H9 (cell line): Measurements from ENCODE around the gene MSL3B.

Experiments
- DNase-seq: peaks from one replicate; pipeline ENCODE4 v3.0.0-alpha.2; 2017
- H2AFZ ChIP-seq: one replicate; pipeline ENCODE4 v1.6.1; 2013; ENCODE audit warnings: mild to moderate bottlenecking, low read length, control low read depth, moderate library complexity
- H2AK5ac ChIP-seq: 2 replicates; pipeline ENCODE4 v1.6.1; 2013; ENCODE audit warnings: low read length, control low read depth, mixed read lengths; ENCODE audit not compliant: insufficient read length
- H2BK120ac ChIP-seq: one replicate; pipeline ENCODE4 v1.6.1; 2013; ENCODE audit warnings: low read depth, mild to moderate bottlenecking, low read length, control low read depth, inconsistent platforms; ENCODE audit not compliant: poor library complexity, severe bottlenecking
- H2BK12ac ChIP-seq: 2 replicates; pipeline ENCODE4 v1.6.1; 2013; ENCODE audit warnings: low read length, control low read depth, mixed read lengths, low read depth; ENCODE audit not compliant: insufficient read length
- H2BK15ac ChIP-seq: 2 replicates; pipeline ENCODE4 v1.6.1; 2013; ENCODE audit warnings: low read depth, low read length, control low read depth
- H2BK20ac ChIP-seq: one replicate; pipeline ENCODE4 v1.6.1; 2013; ENCODE audit warnings: low read depth, mild to moderate bottlenecking, low read length, control low read depth, inconsistent platforms; ENCODE audit not compliant: poor library complexity, severe bottlenecking
- H2BK5ac ChIP-seq: 2 replicates; pipeline ENCODE4 v1.6.1; 2013; ENCODE audit warnings: low read length, control low read depth, mixed read lengths; ENCODE audit not compliant: insufficient read length
- H3K14ac ChIP-seq: 2 replicates; pipeline ENCODE4 v1.6.1; 2013; ENCODE audit warnings: low read length, control low read depth; ENCODE audit not compliant: insufficient read depth
- H3K18ac ChIP-seq: 2 replicates; pipeline ENCODE4 v1.6.1; 2013; ENCODE audit warnings: low read depth, mild to moderate bottlenecking, mixed read lengths, low read length, control low read depth; ENCODE audit not compliant: insufficient read length
- H3K23ac ChIP-seq: 2 replicates; pipeline ENCODE4 v1.6.1; 2013; ENCODE audit warnings: low read length, control low read depth, mixed read lengths, low read depth; ENCODE audit not compliant: insufficient read length
- H3K23me2 ChIP-seq: 2 replicates; pipeline ENCODE4 v1.6.1; 2013; ENCODE audit warnings: low read depth, mild to moderate bottlenecking, mixed read lengths, low read length, control low read depth; ENCODE audit not compliant: insufficient read length, poor library complexity, severe bottlenecking
- H3K27ac ChIP-seq: 2 replicates; pipeline ENCODE4 v1.5.1; 2013; ENCODE audit warnings: low read length, control low read depth, mixed read lengths, low read depth; ENCODE audit not compliant: insufficient read length
- H3K27me3 ChIP-seq: 2 replicates; pipeline ENCODE4 v1.6.1; 2013; ENCODE audit warnings: low read length, control low read depth, inconsistent platforms; ENCODE audit not compliant: insufficient read depth
- H3K4ac ChIP-seq: 2 replicates; pipeline ENCODE4 v1.6.1; 2013; ENCODE audit warnings: low read depth, mild to moderate bottlenecking, control low read depth, inconsistent platforms, low read length, moderate library complexity
- H3K4me1 ChIP-seq: 2 replicates; pipeline ENCODE4 v1.6.1; 2013; ENCODE audit warnings: low read length, control low read depth, inconsistent platforms; ENCODE audit not compliant: insufficient read depth
- H3K4me2 ChIP-seq: 2 replicates; pipeline ENCODE4 v1.6.1; 2013; ENCODE audit warnings: low read length, control low read depth, mixed read lengths; ENCODE audit not compliant: insufficient read length, insufficient read depth
- H3K56ac ChIP-seq: 2 replicates; pipeline ENCODE4 v1.6.1; 2013; ENCODE audit warnings: low read depth, mild to moderate bottlenecking, mixed read lengths, low read length, control low read depth; ENCODE audit not compliant: insufficient read length
- H3K79me1 ChIP-seq: 2 replicates; pipeline ENCODE4 v1.6.1; 2013; ENCODE audit warnings: low read depth, mild to moderate bottlenecking, moderate library complexity, low read length, control low read depth, inconsistent platforms; ENCODE audit not compliant: insufficient read depth, poor library complexity, severe bottlenecking
- H3K79me2 ChIP-seq: 2 replicates; pipeline ENCODE4 v1.6.1; 2013; ENCODE audit warnings: low read length, control low read depth, inconsistent platforms; ENCODE audit not compliant: insufficient read depth
- H3K9ac ChIP-seq: 2 replicates; pipeline ENCODE4 v1.6.1; 2013; ENCODE audit warnings: low read length, control low read depth, mixed read lengths; ENCODE audit not compliant: insufficient read length; ENCODE audit errors: extremely low read depth
- H3K9me3 ChIP-seq: one replicate; pipeline ENCODE4 v1.6.1; 2013; ENCODE audit warnings: low read depth, low read length, inconsistent platforms; ENCODE audit not compliant: control insufficient read depth
- H3T11ph ChIP-seq: one replicate; pipeline ENCODE4 v1.6.1; 2013; ENCODE audit warnings: mild to moderate bottlenecking, low read length, control low read depth, inconsistent platforms
- H4K20me1 ChIP-seq: one replicate; pipeline ENCODE4 v1.6.1; 2013; ENCODE audit not compliant: control insufficient read depth, insufficient read length, insufficient read depth
- H4K5ac ChIP-seq: 2 replicates; pipeline ENCODE4 v1.6.1; 2013; ENCODE audit warnings: low read depth, mild to moderate bottlenecking, mixed read lengths, low read length, control low read depth; ENCODE audit not compliant: insufficient read length
- H4K8ac ChIP-seq: replicated peaks from 2 replicates; pipeline ENCODE4 v1.6.1; 2013; ENCODE audit warnings: low read length, control low read depth, mixed read lengths, low read depth; ENCODE audit not compliant: insufficient read length
- H4K91ac ChIP-seq: 2 replicates; pipeline ENCODE4 v1.6.1; 2013; ENCODE audit warnings: low read depth, mild to moderate bottlenecking, moderate library complexity, mixed read lengths, low read length, control low read depth; ENCODE audit not compliant: insufficient read length
- H3K27ac Mint-ChIP-seq, 3 experiments: 2 replicates in 2 of 3; 3 replicates in 1 of 3; pipeline ENCODE4 v1.8.0; 2020 to 2021; ENCODE audit warnings: mixed read lengths in 3 of 3, mild to moderate bottlenecking in 1 of 3, moderate library complexity in 1 of 3
- H3K27me3 Mint-ChIP-seq: 2 replicates; pipeline ENCODE4 v1.8.0; 2021; ENCODE audit warnings: low read depth, mild to moderate bottlenecking, moderate library complexity, mixed read lengths
- H3K36me3 Mint-ChIP-seq, 3 experiments: 2 replicates in 2 of 3; 3 replicates in 1 of 3; pipeline ENCODE4 v1.8.0; 2020 to 2021; ENCODE audit warnings: low read depth in 3 of 3, mixed read lengths in 3 of 3; ENCODE audit not compliant: insufficient read depth in 1 of 3
- H3K4me1 Mint-ChIP-seq, 2 experiments: 2 replicates each; pipeline ENCODE4 v1.8.0; 2020; ENCODE audit warnings: mixed read lengths in 2 of 2
- H3K4me3 Mint-ChIP-seq, 2 experiments: 2 replicates in 1 of 2; 3 replicates in 1 of 2; pipeline ENCODE4 v1.8.0; 2020 to 2021; ENCODE audit warnings: mild to moderate bottlenecking in 2 of 2, mixed read lengths in 2 of 2, moderate library complexity in 1 of 2
- H3K9me3 Mint-ChIP-seq, 2 experiments: 2 replicates in 1 of 2; 3 replicates in 1 of 2; pipeline ENCODE4 v1.8.0; 2020; ENCODE audit warnings: mild to moderate bottlenecking in 2 of 2, mixed read lengths in 2 of 2, moderate library complexity in 1 of 2
- WGBS: extraction: QIAGEN DNeasy Blood & Tissue Kit; methylation state at CpG from one replicate; pipeline ENCODE4 v1.1.7; 2013; ENCODE audit warnings: missing lambda C conversion rate, low lambda C conversion rate, mixed read lengths; ENCODE audit not compliant: insufficient read length; ENCODE audit errors: extremely low coverage; 5-methylcytosine and 5-hydroxymethylcytosine counted together
- TF ChIP-seq, protein P1 (sequence below): fragments of 200-600 bp; sonication (generic); conservative IDR thresholded peaks from 3 replicates; pipeline ENCODE4 v1.8.0; 2021; ENCODE audit warnings: antibody characterized with exemption, mild to moderate bottlenecking

Gene MSL3B

DNA sequence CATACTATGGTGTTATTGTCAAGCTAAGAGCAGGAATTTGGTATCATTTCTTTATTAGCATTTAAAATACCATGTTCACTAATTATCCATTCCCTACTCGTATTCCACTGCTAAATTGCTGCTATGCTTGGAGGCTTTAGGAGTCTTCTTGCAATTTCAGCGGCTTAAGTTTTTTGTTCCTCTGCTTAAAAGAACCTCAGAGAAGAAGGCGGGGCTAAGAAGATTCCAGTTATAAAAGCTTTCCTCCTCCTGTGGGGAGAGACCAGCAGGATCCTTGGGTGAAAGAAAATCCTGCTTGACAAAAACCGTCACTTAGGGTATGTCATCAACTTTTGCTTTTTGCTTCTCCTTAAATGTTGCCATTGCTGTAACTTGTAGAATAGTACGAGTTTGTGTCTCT lies 48.9 kb upstream of the MSL3B start, which contains the start of gene TRPM8:
Gene TRPM8, plus strand, starts transcription at position 258 of the 400 bp plus-strand sequence. CDS start 9,165 bp downstream, outside the sequence.
- DNase-seq, result no peak
- H3K9me3 Mint-ChIP-seq, result no peaks in the 10 kb centered on the region; a peak in 1 of 5 replicates

More for the DNA sequence above, 48.9 kb upstream of the MSL3B start, which contains the start of gene TRPM8:
- TF ChIP-seq, protein P1, sequence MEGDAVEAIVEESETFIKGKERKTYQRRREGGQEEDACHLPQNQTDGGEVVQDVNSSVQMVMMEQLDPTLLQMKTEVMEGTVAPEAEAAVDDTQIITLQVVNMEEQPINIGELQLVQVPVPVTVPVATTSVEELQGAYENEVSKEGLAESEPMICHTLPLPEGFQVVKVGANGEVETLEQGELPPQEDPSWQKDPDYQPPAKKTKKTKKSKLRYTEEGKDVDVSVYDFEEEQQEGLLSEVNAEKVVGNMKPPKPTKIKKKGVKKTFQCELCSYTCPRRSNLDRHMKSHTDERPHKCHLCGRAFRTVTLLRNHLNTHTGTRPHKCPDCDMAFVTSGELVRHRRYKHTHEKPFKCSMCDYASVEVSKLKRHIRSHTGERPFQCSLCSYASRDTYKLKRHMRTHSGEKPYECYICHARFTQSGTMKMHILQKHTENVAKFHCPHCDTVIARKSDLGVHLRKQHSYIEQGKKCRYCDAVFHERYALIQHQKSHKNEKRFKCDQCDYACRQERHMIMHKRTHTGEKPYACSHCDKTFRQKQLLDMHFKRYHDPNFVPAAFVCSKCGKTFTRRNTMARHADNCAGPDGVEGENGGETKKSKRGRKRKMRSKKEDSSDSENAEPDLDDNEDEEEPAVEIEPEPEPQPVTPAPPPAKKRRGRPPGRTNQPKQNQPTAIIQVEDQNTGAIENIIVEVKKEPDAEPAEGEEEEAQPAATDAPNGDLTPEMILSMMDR, result no peak
- Histone ChIP-seq H2BK120ac (no peak within 1 kb of the TSS), H3K14ac (no peak within 1 kb of the TSS), H4K8ac (no peak within 1 kb of the TSS), H2BK12ac (no peak within 1 kb of the TSS), H3K56ac (no peak within 1 kb of the TSS), H2BK15ac (no peak within 1 kb of the TSS), H4K91ac (no peak within 1 kb of the TSS), H3K4me2 (no peak within 1 kb of the TSS), H3K4me1 (no peaks in the 10 kb centered on the region), H2BK5ac (no peak within 1 kb of the TSS), H2BK20ac (no peak within 1 kb of the TSS), H3K23ac (no peak within 1 kb of the TSS), H3K79me1 (no peaks in the 10 kb centered on the region), H3K79me2 (no peaks in the 10 kb centered on the region), H3K18ac (no peak within 1 kb of the TSS), H3K23me2 (no peaks in the 10 kb centered on the region), H4K5ac (no peak within 1 kb of the TSS), H2AFZ (no peak within 1 kb of the TSS), H3K9ac (no peak within 1 kb of the TSS), H3K4ac (no peak within 1 kb of the TSS), H3K27me3 (no peaks in the 10 kb centered on the region), H3K9me3 (no peaks in the 10 kb centered on the region), H3K27ac (no peak within 1 kb of the TSS), H4K20me1 (no peaks in the 10 kb centered on the region), H2AK5ac (no peak within 1 kb of the TSS), H3T11ph (no peak within 1 kb of the TSS)
- Mint-ChIP-seq H3K4me1 (peaks cover 7 to 19% of the 10 kb centered on the region in 2 experiments), H3K27me3 (peaks cover 13% of the 10 kb centered on the region), H3K36me3 (no peaks in the 10 kb centered on the region), H3K27ac (no peak within 1 kb of the TSS; a peak in 1 of 7 replicates), H3K4me3 (no peak within 1 kb of the TSS)
- whole genome bisulfite sequencing, result no CpG with 5 or more reads among the region's 5 CpGs
